K562 (cell line): Measurements from ENCODE around the gene ARL3. TPM values are rescaled to one million over a fixed set of nuclear protein-coding genes. Genes with fewer than 3 reads are reported as not detected.
A peak's percentile ranks its signal among the peaks of the same experiment; 100 is the strongest.

Source experiments
- ATAC-seq: fragments of 200-7000 bp; cut with Tn5 transposase; 3 replicates; pipeline ENCODE4 v1.9.1; 2020; ENCODE audit warnings: moderate library complexity
- BruUV-seq: library from RNA; stranded (reverse); fragments of 400-500 nt; replicated peaks from 2 replicates; lab custom pipeline; 2021; lab: Mats Ljungman, UMichigan
- CTCF ChIA-PET: fragments of 300-600 bp; formaldehyde crosslinking; extraction: SDS; loops from one replicate; lab custom pipeline; 2021; ENCODE audit warnings: low intra/inter-chr PET ratio; lab: Yijun Ruan, JAX
- POLR2A ChIA-PET: fragments of 300-600, 350-650 bp; sonication (Branson Sonifier 250); formaldehyde crosslinking; extraction: SDS; loops from one replicate; lab custom pipeline; 2021; ENCODE audit warnings: antibody characterized with exemption, inconsistent platforms; lab: Yijun Ruan, JAX
- DNase-seq, 4 experiments: peaks; one replicate each; pipeline versions ENCODE4 v3.0.0 to v3.0.0-alpha.2; 2011 to 2018; ENCODE audit warnings: low spot score in 3 of 4, mixed read lengths in 3 of 4; ENCODE audit errors: extremely low read depth in 1 of 4
- FAIRE-seq: peaks from 2 replicates; lab custom pipeline; 2011; peaks lifted over from hg19 to GRCh38; lab: Jason Lieb, UNC
- H2AFZ ChIP-seq: 2 replicates; pipeline ENCODE4 v1.6.0; 2011; ENCODE audit warnings: low read depth, low read length, control low read depth, inconsistent platforms
- H3K27ac ChIP-seq: fragments of 200-600 bp; 3 replicates; pipeline ENCODE4 v1.8.0; 2011; ENCODE audit warnings: low read depth, mild to moderate bottlenecking, control low read depth, inconsistent platforms, low read length, moderate library complexity, mixed read lengths; ENCODE audit errors: extremely low read depth
- H3K27me3 ChIP-seq, 2 experiments: fragments of 300-600 bp in 1 of 2; 2 replicates in 1 of 2; 3 replicates in 1 of 2; pipeline versions ENCODE4 v1.6.0 to v1.8.0; 2011; ENCODE audit warnings: inconsistent platforms in 2 of 2, low read length in 2 of 2, mild to moderate bottlenecking in 1 of 2, mixed read lengths in 1 of 2, moderate library complexity in 1 of 2; ENCODE audit not compliant: control insufficient read depth in 2 of 2, insufficient read depth in 2 of 2
- H3K36me3 ChIP-seq: fragments of 300-600 bp; 3 replicates; pipeline ENCODE4 v1.8.0; 2011; ENCODE audit warnings: mild to moderate bottlenecking, low read length, inconsistent platforms; ENCODE audit not compliant: control insufficient read depth, insufficient read depth
- H3K4me1 ChIP-seq, 2 experiments: fragments of 200-600 bp in 1 of 2; replicated peaks in 1 of 2; 2 replicates in 1 of 2; 3 replicates in 1 of 2; pipeline versions ENCODE4 v1.5.1 to v1.8.0; 2011; ENCODE audit warnings: inconsistent platforms in 2 of 2, low read length in 2 of 2, mild to moderate bottlenecking in 1 of 2, mixed read lengths in 1 of 2, moderate library complexity in 1 of 2; ENCODE audit not compliant: control insufficient read depth in 2 of 2, insufficient read depth in 2 of 2
- H3K4me2 ChIP-seq: 2 replicates; pipeline ENCODE4 v1.6.1; 2011; ENCODE audit warnings: low read length, control low read depth, inconsistent platforms, mixed read lengths; ENCODE audit not compliant: insufficient read depth
- H3K4me3 ChIP-seq: fragments of 200-600 bp; sonication (generic), shearing (Covaris generic); 2 replicates; pipeline ENCODE4 v1.5.1; 2016; ENCODE audit warnings: control low read depth, inconsistent platforms
- H3K79me2 ChIP-seq: fragments of 200-600 bp; 3 replicates; pipeline ENCODE4 v1.8.0; 2011; ENCODE audit warnings: low read length, inconsistent platforms; ENCODE audit not compliant: control insufficient read depth, insufficient read depth
- H3K9ac ChIP-seq, 2 experiments: 2 replicates each; pipeline versions ENCODE4 v1.6.0 to v1.6.1; 2011; ENCODE audit warnings: low read depth in 2 of 2, low read length in 2 of 2, control low read depth in 1 of 2, inconsistent platforms in 1 of 2, mild to moderate bottlenecking in 1 of 2, mixed read lengths in 1 of 2; ENCODE audit not compliant: insufficient read depth in 1 of 2
- H3K9me1 ChIP-seq: one replicate; pipeline ENCODE4 v1.6.0; 2011; ENCODE audit warnings: inconsistent platforms, mild to moderate bottlenecking, low read length, moderate library complexity; ENCODE audit not compliant: control insufficient read depth, insufficient read depth
- H3K9me3 ChIP-seq: replicated peaks from 2 replicates; pipeline ENCODE4 v1.5.1; 2011; ENCODE audit warnings: low read depth, low read length, inconsistent platforms; ENCODE audit not compliant: control insufficient read depth, insufficient read depth
- H4K20me1 ChIP-seq: replicated peaks from 2 replicates; pipeline ENCODE4 v1.6.1; 2011; ENCODE audit warnings: low read length, inconsistent platforms, mixed read lengths; ENCODE audit not compliant: control insufficient read depth, insufficient read depth
- FOSL1 ChIP-seq: fragments of 200-800 bp; sonication (Bioruptor generic); conservative IDR thresholded peaks from 2 replicates; pipeline ENCODE4 v1.6.1; 2016; ENCODE audit warnings: missing genetic modification characterization, missing compliant biosample characterization
- POLR2G ChIP-seq: fragments of 200-400 bp; formaldehyde crosslinking; IDR thresholded peaks from 2 replicates; pipeline ENCODE4 v1.6.1; 2017; ENCODE audit warnings: low read depth, mild to moderate bottlenecking, antibody characterized with exemption, low read length, moderate library complexity
- PTTG1 ChIP-seq: fragments of 450-650 bp; IDR thresholded peaks from 2 replicates; pipeline ENCODE4 v1.6.1; 2016; ENCODE audit warnings: low read depth, mild to moderate bottlenecking, missing genetic modification characterization, missing compliant biosample characterization
- RBFOX2 ChIP-seq: fragments of 200-400 bp; formaldehyde crosslinking; IDR thresholded peaks from 2 replicates; pipeline ENCODE4 v1.6.1; 2017; ENCODE audit warnings: low read depth, mild to moderate bottlenecking, low read length, moderate library complexity
- WGBS: fragments of 100-300 bp; shearing (Covaris generic); methylation state at CpG from one replicate; pipeline ENCODE4 v1.1.6; 2016; ENCODE audit warnings: low coverage, mixed read lengths; ENCODE audit not compliant: insufficient coverage; ENCODE audit errors: missing lambda C conversion rate; 5-methylcytosine and 5-hydroxymethylcytosine counted together
- in situ Hi-C: fragments of 300-500 bp; cut with MboI; formaldehyde crosslinking; loops from 4 replicates; pipeline ENCODE4 v1.15.0; 2018; ENCODE audit warnings: inconsistent platforms, mixed read lengths
- intact Hi-C: fragments of 100-400 bp; cut with micrococcal nuclease; formaldehyde crosslinking; loops from 2 replicates; pipeline ENCODE4 v1.14.2; 2022
- polyA plus RNA-seq, 8 experiments: library from polyadenylated mRNA; depleted of rRNA in 4 of 8; stranded (reverse) in 5 of 8; unstranded in 3 of 8; fragments of >200 nt; fragmentation: Nextera tagmentation in 2 of 8; fragmentation: Illumina TruSeq in 1 of 8; extraction: Ambion mirVana in 2 of 8; extraction: Trizol in 1 of 8; gene quantifications; 2 replicates each; pipeline versions ENCODE4 v1.2.1 to v1.2.3, GENCODE V29; 2011 to 2014; ENCODE audit warnings: inconsistent platforms in 1 of 8, missing spikeins in 1 of 8
- total RNA-seq, 7 experiments: library from RNA; depleted of rRNA in 6 of 7; stranded (reverse); fragments of >200 nt in 6 of 7; fragmentation: Illumina TruSeq in 2 of 7; extraction: Trizol in 2 of 7; gene quantifications; 2 replicates each; pipeline versions ENCODE4 v1.2.1 to v1.2.3, GENCODE V29; 2011 to 2021; ENCODE audit warnings: low replicate concordance in 1 of 7
- TF ChIP-seq, protein P1 (sequence below): sonication (generic); formaldehyde crosslinking; IDR thresholded peaks from 2 replicates; pipeline ENCODE4 v1.8.1; 2023; ENCODE audit warnings: mild to moderate bottlenecking, missing genetic modification reagents

Gene ARL3
- total and polyA plus RNA-seq, 9 of the 15 experiments (the other 6 are each of a cell fraction or from before 2014, with no cell fraction given) = 2.9 to 8.9 (median 4.8) TPM

DNA sequence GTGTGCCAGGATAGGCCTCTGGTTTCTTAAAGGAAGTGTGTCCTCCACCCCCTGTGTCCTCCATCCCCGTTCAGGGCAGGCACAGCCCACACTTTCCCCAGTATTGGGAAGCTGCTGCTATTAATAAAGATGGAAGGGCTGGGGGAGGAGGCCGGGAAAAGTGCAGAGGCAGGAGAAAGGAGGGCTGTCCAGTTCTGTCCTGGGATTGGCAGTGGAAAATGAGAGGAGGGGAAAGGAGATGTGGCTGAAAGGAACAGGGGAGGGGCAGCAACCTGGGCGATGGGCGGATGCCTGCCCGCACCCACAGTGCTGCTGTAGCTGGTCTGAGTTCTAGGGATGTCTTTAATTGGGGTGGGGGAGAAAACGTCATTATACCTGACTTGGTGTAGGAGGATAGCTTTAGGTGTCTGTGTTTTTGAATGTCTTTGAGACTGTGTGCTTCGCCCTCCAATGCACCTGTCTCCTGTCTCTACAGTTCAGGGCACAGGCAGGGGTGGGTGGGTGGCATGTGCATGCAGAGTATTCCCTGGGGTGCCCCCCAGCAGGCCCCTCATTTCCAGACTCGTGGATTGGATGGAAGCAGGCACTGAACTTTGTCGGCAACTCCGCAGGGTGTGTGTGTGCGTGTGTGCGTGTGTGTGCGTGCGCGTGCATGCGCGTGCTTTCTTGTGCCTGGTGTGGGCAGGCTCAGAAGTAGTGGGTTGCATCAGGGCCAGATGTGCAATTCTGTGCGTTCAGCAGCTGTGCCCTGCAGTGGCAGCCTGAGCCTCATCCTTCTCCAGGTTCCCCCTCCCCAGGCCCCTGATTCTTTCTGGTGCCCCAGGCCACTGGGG lies 67.4 kb downstream of the ARL3 start:
- WGBS = 49% methylated on average over 12 of the region's 18 CpGs
- no peak for ATAC-seq
- no peaks in the 10 kb centered on the region for H3K27me3 ChIP-seq
- peak; percentile 52 for TF ChIP-seq RBFOX2
- TF ChIP-seq PTTG1 (tag) = no peak
- TF ChIP-seq FOSL1 (tag) = peak; percentile 5; the same call in 1 of the 2 replicates
- peak; percentile 45; the same call in 1 of the 2 replicates for TF ChIP-seq POLR2G
- TF ChIP-seq, protein P1, sequence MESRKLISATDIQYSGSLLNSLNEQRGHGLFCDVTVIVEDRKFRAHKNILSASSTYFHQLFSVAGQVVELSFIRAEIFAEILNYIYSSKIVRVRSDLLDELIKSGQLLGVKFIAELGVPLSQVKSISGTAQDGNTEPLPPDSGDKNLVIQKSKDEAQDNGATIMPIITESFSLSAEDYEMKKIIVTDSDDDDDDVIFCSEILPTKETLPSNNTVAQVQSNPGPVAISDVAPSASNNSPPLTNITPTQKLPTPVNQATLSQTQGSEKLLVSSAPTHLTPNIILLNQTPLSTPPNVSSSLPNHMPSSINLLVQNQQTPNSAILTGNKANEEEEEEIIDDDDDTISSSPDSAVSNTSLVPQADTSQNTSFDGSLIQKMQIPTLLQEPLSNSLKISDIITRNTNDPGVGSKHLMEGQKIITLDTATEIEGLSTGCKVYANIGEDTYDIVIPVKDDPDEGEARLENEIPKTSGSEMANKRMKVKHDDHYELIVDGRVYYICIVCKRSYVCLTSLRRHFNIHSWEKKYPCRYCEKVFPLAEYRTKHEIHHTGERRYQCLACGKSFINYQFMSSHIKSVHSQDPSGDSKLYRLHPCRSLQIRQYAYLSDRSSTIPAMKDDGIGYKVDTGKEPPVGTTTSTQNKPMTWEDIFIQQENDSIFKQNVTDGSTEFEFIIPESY (CRISPR knock-in tag) = peak; percentile 78
- H2AFZ ChIP-seq = no peak overlapping the region
- no peak for DNase-seq
- peaks cover 88% of the 10 kb centered on the region for H3K79me2 ChIP-seq
- H4K20me1 ChIP-seq = 0 out of 2 replicates have a peak, but pooled peaks cover 4% of the 10 kb centered on the region
- in situ Hi-C loops = no loop called here
- no TSS peak for BruUV-seq
- POLR2A ChIA-PET = interaction anchor here (0.5 to 6.2 kb wide), 7 partner anchors 11 to 472 kb away, joined by 3 to 60 read pairs (median 4); partner anchors contain the start of gene ARL3
- H3K9me1 ChIP-seq = peaks cover 2% of the 10 kb centered on the region
- H3K4me1 ChIP-seq = peaks cover 3 to 86% of the 10 kb centered on the region in 2 experiments; a peak in 4 of 5 replicates
- CTCF ChIA-PET = no interaction called here
- H3K9me3 ChIP-seq = no peaks in the 10 kb centered on the region
- peak overlapping the region; percentile 87 for H3K4me2 ChIP-seq
- FAIRE-seq = no peak
- H3K9ac ChIP-seq = peak overlapping the region; percentile 80 to 98
- peak overlapping the region; percentile 89; the same call in 2 of the 3 replicates for H3K27ac ChIP-seq
- H3K36me3 ChIP-seq = peaks cover 7% of the 10 kb centered on the region; the same call in 2 of the 3 replicates
- peak overlapping the region; percentile 78 for H3K4me3 ChIP-seq
- intact Hi-C loops = loop anchor here (5.0 kb wide), 1 partner anchor 65 kb away; the partner anchor contains the start of genes ARL3 and SFXN2
